Heart left ventricle (tissue), 16 donors: Measurements from ENCODE around the gene CEP85L. TPM values are rescaled to one million over a fixed set of nuclear protein-coding genes. Genes with fewer than 3 reads are reported as not detected.

Experiments used
- ATAC-seq, 4 donors: fragments of 200-7000 bp; cut with Tn5 transposase; one replicate each; pipeline ENCODE4 v1.9.1; 2020 to 2022; ENCODE audit warnings: moderate library complexity in 4 of 4, mild to moderate bottlenecking in 3 of 4, moderate number of reproducible peaks in 1 of 4
- DNase-seq, 5 donors: peaks; one replicate each; pipeline ENCODE4 v3.0.0-alpha.2; 2020
- H3K27ac ChIP-seq, 12 donors: fragments of 200-600 bp; sonication (generic) in 4 of 12; one replicate each; pipeline versions ENCODE4 v1.5.0 to v1.8.0; 2016 to 2022; ENCODE audit warnings: mild to moderate bottlenecking in 2 of 12
- H3K27me3 ChIP-seq, 9 donors: fragments of 200-600 bp; sonication (generic) in 2 of 9; one replicate each; pipeline versions ENCODE4 v1.5.1 to v1.8.0; 2016 to 2022; ENCODE audit warnings: mild to moderate bottlenecking in 3 of 9
- H3K36me3 ChIP-seq, 9 donors: fragments of 200-600 bp; sonication (generic) in 2 of 9; one replicate each; pipeline versions ENCODE4 v1.5.0 to v1.8.0; 2018 to 2022; ENCODE audit warnings: mild to moderate bottlenecking in 2 of 9
- H3K4me1 ChIP-seq, 12 donors: fragments of 200-600 bp; sonication (generic) in 4 of 12; one replicate each; pipeline versions ENCODE4 v1.5.0 to v1.8.0; 2016 to 2022; ENCODE audit warnings: mild to moderate bottlenecking in 3 of 12
- H3K4me3 ChIP-seq, 12 donors: fragments of 200-600 bp; sonication (generic) in 4 of 12; one replicate each; pipeline versions ENCODE4 v1.5.0 to v1.8.0; 2017 to 2022; ENCODE audit warnings: mild to moderate bottlenecking in 9 of 12, moderate library complexity in 4 of 12
- H3K9me3 ChIP-seq, 12 donors: fragments of 200-600 bp; sonication (generic) in 4 of 12; one replicate each; pipeline versions ENCODE4 v1.5.0 to v1.8.0; 2016 to 2022; ENCODE audit warnings: mild to moderate bottlenecking in 1 of 12
- POLR2A ChIP-seq, 2 donors: fragments of 450-650 bp; IDR thresholded peaks; one replicate each; pipeline ENCODE4 v1.6.1; 2017; ENCODE audit warnings: antibody characterized with exemption in 2 of 2, mild to moderate bottlenecking in 2 of 2, moderate library complexity in 2 of 2
- WGBS, 4 donors: extraction: QIAGEN DNeasy Blood & Tissue Kit in 2 of 4; methylation state at CpG; one replicate each; pipeline versions ENCODE4 v1.1.5 to v1.1.7; 2013 to 2018; 5-methylcytosine and 5-hydroxymethylcytosine counted together
- intact Hi-C, 10 donors: fragments of 100-400 bp; cut with DNase I; formaldehyde crosslinking; loops; one replicate each; pipeline versions ENCODE4 v1.11.1 to v1.14.2; 2022
- polyA plus RNA-seq, 2 donors: library from polyadenylated mRNA; stranded (reverse); fragments of 200-250 nt; gene quantifications; one replicate each; pipeline ENCODE4 v1.2.3, GENCODE V29; 2013
- total RNA-seq, 9 donors: library from RNA; depleted of rRNA in 2 of 9; stranded (reverse); fragments of >200 nt in 2 of 9; fragmentation: NEBNext Ultra II Directional in 3 of 9; extraction: Animal tissue kit (Norgen Biotek cat#: 25700) in 3 of 9; gene quantifications; one replicate each; pipeline versions ENCODE4 v1.1.0 to v1.2.4, GENCODE V29; 2016 to 2023
- TF ChIP-seq, protein P1 (sequence below), 12 donors: fragments of 200-600 bp; sonication (generic) in 4 of 12; IDR thresholded peaks; one replicate each; pipeline versions ENCODE4 v1.5.0 to v1.8.0; 2018 to 2022; ENCODE audit warnings: antibody characterized with exemption in 12 of 12, mild to moderate bottlenecking in 5 of 12
- donor health status: ischemic (EF 13 %, LVEDD 7.1; RV severe dilation, severe dysfunction).
- donor health status: healthy with polysubstance abuse.
- donor health status: DM: no; HTN: yes; CAD: no.
- donor health status: DM: no; HTN: no; CAD: no.
- donor health status: ischemic (EF 25% LVEDD 6.9; RV normal size, moderate dysfunction).
- donor health status: ischemic (EF 25% LVEDD 5.7; RV mildly dilated, moderate dysfunction).
- donor health status: healthy.
- donor health status: DM: yes; HTN: yes; CAD: no.
- donor health status: ischemic (EF 35%, LVEDD 5.7; RV mildly dilated, moderate dysfunction).
- donor health status: nonischemic (EF 11% LVEDD 7.7; RV severe dilation, severe dysfunction).
- donor health status: DM: yes; HTN: yes; CAD: no.
- donor health status: PGD.
- donor health status: ischemic (EF 29% LVEDD 5.4; RV normal size, mild dysfunction).
- donor health status: nonischemic (EF 23%, LVEDD 6.1; RV moderate dilation, normal function).

The CEP85L gene
- total and polyA plus RNA-seq, 11 donors = 1.9 to 14.4 (median 7.6) TPM

DNA sequence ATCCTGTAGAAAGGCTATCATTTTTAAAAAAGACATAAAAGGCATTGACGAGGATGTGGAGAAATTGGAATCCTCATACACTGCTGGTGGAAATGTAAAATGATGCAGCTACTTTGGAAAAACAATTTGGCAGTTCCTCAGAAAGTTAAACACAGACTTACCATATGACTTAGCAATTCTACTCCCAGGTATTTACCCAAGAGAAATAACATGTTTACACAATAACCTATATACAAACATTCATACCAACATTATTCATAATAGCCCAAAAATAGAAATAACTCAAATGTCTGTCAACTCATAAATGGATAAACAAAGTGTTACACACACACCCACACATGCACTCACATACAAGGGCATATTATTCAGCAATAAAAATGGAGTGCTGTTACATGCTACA lies 23.4 kb upstream of the CEP85L start:
- intact Hi-C loops = loop anchor here in 1 of 10 donors (5.0 kb wide), 1 partner anchor 33 kb away; no protein-coding TSS in a partner anchor
- DNase-seq (no peak), ATAC-seq (no peak)
- Histone ChIP-seq H3K27ac (no peak overlapping the region), H3K36me3 (no peaks in the 10 kb centered on the region), H3K9me3 (no peaks in the 10 kb centered on the region), H3K27me3 (no peaks in the 10 kb centered on the region), H3K4me1 (peaks cover 0 to 4% (median 0%) of the 10 kb centered on the region in 12 donors), H3K4me3 (no peak overlapping the region)
- TF ChIP-seq, protein P1, sequence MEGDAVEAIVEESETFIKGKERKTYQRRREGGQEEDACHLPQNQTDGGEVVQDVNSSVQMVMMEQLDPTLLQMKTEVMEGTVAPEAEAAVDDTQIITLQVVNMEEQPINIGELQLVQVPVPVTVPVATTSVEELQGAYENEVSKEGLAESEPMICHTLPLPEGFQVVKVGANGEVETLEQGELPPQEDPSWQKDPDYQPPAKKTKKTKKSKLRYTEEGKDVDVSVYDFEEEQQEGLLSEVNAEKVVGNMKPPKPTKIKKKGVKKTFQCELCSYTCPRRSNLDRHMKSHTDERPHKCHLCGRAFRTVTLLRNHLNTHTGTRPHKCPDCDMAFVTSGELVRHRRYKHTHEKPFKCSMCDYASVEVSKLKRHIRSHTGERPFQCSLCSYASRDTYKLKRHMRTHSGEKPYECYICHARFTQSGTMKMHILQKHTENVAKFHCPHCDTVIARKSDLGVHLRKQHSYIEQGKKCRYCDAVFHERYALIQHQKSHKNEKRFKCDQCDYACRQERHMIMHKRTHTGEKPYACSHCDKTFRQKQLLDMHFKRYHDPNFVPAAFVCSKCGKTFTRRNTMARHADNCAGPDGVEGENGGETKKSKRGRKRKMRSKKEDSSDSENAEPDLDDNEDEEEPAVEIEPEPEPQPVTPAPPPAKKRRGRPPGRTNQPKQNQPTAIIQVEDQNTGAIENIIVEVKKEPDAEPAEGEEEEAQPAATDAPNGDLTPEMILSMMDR (IDR thresholded peaks at IDR 0.05) = no peak
- no peak for TF ChIP-seq POLR2A (IDR thresholded peaks at IDR 0.05)
- whole genome bisulfite sequencing, 4 donors = 88 to 99% (median 90%) methylated on average over 1 of the region's 1 CpG

DNA sequence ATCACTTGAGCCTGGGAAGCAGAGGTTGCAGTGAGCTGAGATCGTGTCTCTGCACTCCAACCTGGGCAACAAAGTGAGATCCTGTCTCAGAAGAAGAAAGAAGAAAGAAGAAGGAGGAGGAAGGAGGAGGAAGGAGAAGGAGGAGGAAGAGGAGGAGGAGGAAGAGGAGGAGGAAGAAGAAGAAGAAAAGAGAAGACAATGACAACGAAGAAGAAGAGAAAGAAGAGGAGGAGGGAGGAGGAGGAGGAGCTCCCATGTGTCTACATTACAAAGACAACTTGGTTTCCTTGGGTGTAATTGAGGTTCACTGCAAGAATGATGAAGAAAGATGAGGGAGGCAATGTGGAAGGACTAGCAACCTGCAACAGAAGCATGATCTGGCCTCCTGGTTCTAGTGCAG lies 21.3 kb upstream of the CEP85L start:
- intact Hi-C loops = loop anchor here in 1 of 10 donors (5.0 kb wide), 1 partner anchor 35 kb away; no protein-coding TSS in a partner anchor
- Histone ChIP-seq H3K4me1 (peaks cover 0 to 23% (median 1%) of the 10 kb centered on the region in 12 donors), H3K36me3 (no peaks in the 10 kb centered on the region), H3K27ac (no peak overlapping the region), H3K9me3 (no peaks in the 10 kb centered on the region), H3K27me3 (no peaks in the 10 kb centered on the region), H3K4me3 (no peak overlapping the region)
- WGBS, 4 donors = 70 to 84% (median 78%) methylated on average over 2 of the region's 2 CpGs
- TF ChIP-seq POLR2A (IDR thresholded peaks at IDR 0.05) = no peak
- TF ChIP-seq, protein P1 (IDR thresholded peaks at IDR 0.05) = no peak
- no peak for ATAC-seq
- no peak for DNase-seq

DNA sequence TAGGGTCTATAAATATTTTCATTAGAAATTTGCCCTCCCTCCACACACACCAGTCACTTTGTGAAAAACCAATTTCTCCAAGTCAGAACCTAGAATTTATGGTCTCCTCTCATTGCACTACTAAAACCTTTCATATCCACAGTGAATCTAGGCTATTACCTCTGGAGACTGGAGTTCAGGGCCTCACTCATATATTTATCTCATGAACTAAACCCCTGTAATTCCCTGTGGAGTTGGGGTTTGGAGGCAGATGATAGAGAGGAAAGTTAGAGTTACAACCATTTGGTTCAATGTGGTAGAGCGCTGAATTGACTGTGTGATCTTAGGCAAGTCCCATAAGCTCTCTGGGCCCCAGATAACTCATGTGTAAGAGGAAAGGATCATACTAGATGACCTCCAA lies 18.2 kb upstream of the CEP85L start:
- Histone ChIP-seq H3K27ac (peak overlapping the region in 5 of 12 donors; percentile 7 to 41 (median 12)), H3K36me3 (no peaks in the 10 kb centered on the region), H3K9me3 (no peaks in the 10 kb centered on the region), H3K4me1 (peaks cover 0 to 29% (median 3%) of the 10 kb centered on the region in 12 donors), H3K4me3 (no peak overlapping the region), H3K27me3 (no peaks in the 10 kb centered on the region)
- ATAC-seq (no peak), DNase-seq (no peak)
- 93 to 100% (median 98%) methylated on average over 1 of the region's 1 CpG for WGBS, 4 donors
- TF ChIP-seq POLR2A (IDR thresholded peaks at IDR 0.05) = no peak
- TF ChIP-seq, protein P1 (IDR thresholded peaks at IDR 0.05) = no peak
- intact Hi-C loops = no loop called here

DNA sequence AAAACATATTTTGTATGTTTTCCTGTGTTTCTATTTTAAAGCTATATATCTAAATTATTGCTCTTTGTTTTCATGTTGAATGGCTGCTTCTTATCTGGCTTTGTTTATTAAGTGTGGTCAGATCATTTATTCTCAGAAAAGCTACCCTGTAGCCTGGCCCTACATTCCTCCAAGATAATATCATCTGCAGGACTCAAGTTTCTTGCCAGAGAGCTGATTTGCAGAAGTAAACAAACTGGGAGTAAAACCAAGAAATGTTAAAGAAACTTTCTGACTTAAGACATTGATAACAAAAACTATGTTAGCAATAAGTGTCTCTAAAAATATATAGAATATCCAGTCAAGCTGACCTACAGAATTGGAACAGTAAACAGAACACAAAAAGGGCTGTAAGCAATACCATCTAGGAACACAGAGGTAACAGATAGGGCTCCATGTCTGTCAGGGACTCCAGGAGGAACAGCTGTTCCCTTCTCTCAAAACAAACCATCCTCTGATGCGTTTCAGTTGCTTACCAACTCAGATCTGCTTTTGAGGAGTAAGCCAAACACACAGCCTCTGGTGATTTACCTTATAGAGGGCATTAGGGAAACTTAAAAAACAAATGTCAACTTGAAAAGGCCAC lies 17.5 kb upstream of the CEP85L start:
- peaks cover 0 to 30% (median 3%) of the 10 kb centered on the region in 12 donors for H3K4me1 ChIP-seq
- WGBS, 4 donors = 38 to 53% (median 43%) methylated on average over 1 of the region's 1 CpG
- no peaks in the 10 kb centered on the region for H3K27me3 ChIP-seq
- H3K9me3 ChIP-seq = no peaks in the 10 kb centered on the region
- ATAC-seq (no peak), DNase-seq (no peak)
- no peaks in the 10 kb centered on the region for H3K36me3 ChIP-seq
- peak overlapping the region in 7 of 12 donors; percentile 16 to 52 (median 29) for H3K27ac ChIP-seq
- H3K4me3 ChIP-seq = no peak overlapping the region
- intact Hi-C loops = no loop called here
- TF ChIP-seq POLR2A (IDR thresholded peaks at IDR 0.05) = no peak
- TF ChIP-seq, protein P1 (IDR thresholded peaks at IDR 0.05) = no peak
